Measurements from ENCODE around the gene CPNE6. TPM values are rescaled to one million over a fixed set of nuclear protein-coding genes. Genes with fewer than 3 reads are reported as not detected.

Gene CPNE6
- total RNA-seq, 2 donors from 2014 or later = 0.12 to 0.14 TPM

DNA sequence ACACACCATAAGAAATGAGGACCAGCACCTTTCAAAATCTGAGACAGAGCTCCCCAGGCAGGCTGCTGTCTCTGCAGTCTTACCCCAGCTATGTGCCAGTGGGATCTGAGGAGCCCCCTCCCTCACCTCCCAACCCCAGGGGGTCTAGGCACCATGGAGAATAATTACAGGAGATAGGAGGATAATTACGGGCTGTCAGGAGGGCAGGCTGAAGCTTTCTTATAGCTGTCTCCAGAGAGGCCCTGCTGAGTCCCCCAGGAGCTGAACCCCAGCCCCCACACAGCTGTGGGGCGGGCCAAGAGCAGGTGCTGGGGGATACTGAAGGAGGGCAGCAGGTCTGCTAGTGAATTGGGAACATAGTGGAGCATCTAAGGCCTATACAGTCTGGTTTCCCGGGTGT, 6.8 kb downstream of the CPNE6 start:
- no peak overlapping the region for H3K27ac Mint-ChIP-seq
- H3K36me3 Mint-ChIP-seq (ENCODE audit: insufficient read depth in 2 of 2) = no peaks in the 10 kb centered on the region
- H3K4me1 Mint-ChIP-seq (ENCODE audit: low read depth) = peaks cover 25% of the 10 kb centered on the region
- H3K27me3 Mint-ChIP-seq (ENCODE audit: low read depth) = no peaks in the 10 kb centered on the region
- H3K4me3 Mint-ChIP-seq = no peak overlapping the region
- DNase-seq (no peak), ATAC-seq (replicated peaks in 1 of 2) (no peak)
- H3K9me3 Mint-ChIP-seq = no peaks in the 10 kb centered on the region

- ATAC-seq (replicated peaks in 1 of 2) (no peak), DNase-seq (no peak)
- Mint-ChIP-seq H3K36me3 (ENCODE audit: insufficient read depth in 2 of 2) (no peaks in the 10 kb centered on the region), H3K9me3 (no peaks in the 10 kb centered on the region), H3K27ac (no peak overlapping the region), H3K27me3 (ENCODE audit: low read depth) (no peaks in the 10 kb centered on the region), H3K4me1 (ENCODE audit: low read depth) (peaks cover 25% of the 10 kb centered on the region), H3K4me3 (no peak overlapping the region)
Observed at GRCh38 chr14:24079491-24080141, 8.3 kb downstream of the CPNE6 start.

DNA sequence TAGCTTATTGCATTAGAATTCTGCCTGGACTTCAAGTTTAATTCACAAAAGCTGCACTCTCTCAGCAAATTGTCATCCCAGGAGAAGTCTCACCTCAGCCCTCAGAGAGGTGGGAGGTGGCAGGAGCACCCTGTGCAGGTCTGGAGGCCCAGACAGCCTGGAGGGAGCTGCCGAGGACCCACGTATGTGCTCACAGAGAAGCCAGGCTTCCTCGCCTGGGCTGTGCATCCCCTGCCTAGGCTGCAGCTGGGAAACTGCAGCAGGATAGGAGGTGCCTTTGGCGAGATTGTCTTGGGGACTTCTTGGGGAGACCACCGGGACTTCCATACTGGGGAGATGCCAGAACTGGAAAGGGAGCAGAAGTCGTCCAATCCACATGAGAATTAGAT, 8.8 kb downstream of the CPNE6 start:
- Mint-ChIP-seq H3K4me3 (peak overlapping the region; percentile 83), H3K9me3 (no peaks in the 10 kb centered on the region), H3K27me3 (ENCODE audit: low read depth) (no peaks in the 10 kb centered on the region), H3K27ac (no peak overlapping the region), H3K4me1 (ENCODE audit: low read depth) (peaks cover 25% of the 10 kb centered on the region), H3K36me3 (ENCODE audit: insufficient read depth in 2 of 2) (no peaks in the 10 kb centered on the region)
- ATAC-seq (replicated peaks in 1 of 2) (no peak), DNase-seq (no peak)

DNA sequence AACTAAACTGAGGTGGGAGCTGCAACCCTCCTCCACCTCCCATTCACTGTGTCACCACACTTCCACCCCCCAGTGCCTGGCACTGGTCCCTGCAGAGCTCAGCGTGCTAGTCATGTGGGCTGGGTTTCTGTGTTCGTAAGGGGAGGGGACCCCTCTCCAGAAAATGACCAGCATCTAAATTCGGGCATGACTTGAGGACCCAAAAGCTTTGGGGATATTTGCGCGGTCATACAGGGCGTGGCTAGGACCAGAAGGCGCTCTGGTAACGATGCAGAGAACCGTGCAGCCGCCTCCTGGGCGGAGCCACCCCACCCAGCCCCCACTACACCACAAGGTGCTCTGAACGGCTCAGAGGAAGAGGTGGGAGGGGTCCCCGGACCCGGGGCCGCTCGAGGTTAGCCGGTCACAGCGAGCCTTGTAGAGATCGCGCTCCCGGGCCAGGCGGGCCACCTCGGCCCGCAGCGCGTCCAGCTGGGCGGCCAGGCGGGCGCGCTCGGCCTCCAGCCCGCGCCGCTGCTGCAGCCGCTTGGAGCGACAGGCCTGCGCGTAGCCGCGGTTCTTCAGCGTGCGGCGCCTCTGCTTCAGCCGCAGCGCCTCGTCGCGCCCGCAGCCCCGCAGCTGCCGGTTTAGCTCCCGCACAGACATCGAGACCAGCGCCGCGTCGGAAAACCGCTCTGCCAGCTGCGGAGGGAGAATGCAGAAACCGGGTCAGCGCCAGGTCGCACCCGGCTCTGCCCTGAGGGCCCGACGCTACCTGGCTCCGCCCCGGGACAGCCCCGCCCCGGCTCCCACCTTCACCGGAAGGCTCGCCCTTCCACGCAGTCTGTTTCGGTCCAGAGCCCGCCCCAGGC, 9.8 kb downstream of the CPNE6 start:
- ATAC-seq (replicated peaks in 1 of 2) (peak; percentile 92 to 94), DNase-seq (peak; percentile 77 to 79)
- Mint-ChIP-seq H3K4me3 (peak overlapping the region; percentile 83), H3K4me1 (ENCODE audit: low read depth) (peaks cover 25% of the 10 kb centered on the region), H3K27me3 (ENCODE audit: low read depth) (no peaks in the 10 kb centered on the region), H3K27ac (no peak overlapping the region), H3K9me3 (no peaks in the 10 kb centered on the region), H3K36me3 (ENCODE audit: insufficient read depth in 2 of 2) (no peaks in the 10 kb centered on the region)

GRCh38 chr14:24081739-24082211, 10.4 kb downstream of the CPNE6 start:
- no peak for DNase-seq
- Mint-ChIP-seq H3K4me1 (ENCODE audit: low read depth) (peaks cover 25% of the 10 kb centered on the region), H3K27ac (no peak overlapping the region), H3K9me3 (no peaks in the 10 kb centered on the region), H3K36me3 (ENCODE audit: insufficient read depth in 2 of 2) (no peaks in the 10 kb centered on the region), H3K4me3 (peak overlapping the region; percentile 81 to 83), H3K27me3 (ENCODE audit: low read depth) (no peaks in the 10 kb centered on the region)
- ATAC-seq (replicated peaks in 1 of 2) = no peak

DNA sequence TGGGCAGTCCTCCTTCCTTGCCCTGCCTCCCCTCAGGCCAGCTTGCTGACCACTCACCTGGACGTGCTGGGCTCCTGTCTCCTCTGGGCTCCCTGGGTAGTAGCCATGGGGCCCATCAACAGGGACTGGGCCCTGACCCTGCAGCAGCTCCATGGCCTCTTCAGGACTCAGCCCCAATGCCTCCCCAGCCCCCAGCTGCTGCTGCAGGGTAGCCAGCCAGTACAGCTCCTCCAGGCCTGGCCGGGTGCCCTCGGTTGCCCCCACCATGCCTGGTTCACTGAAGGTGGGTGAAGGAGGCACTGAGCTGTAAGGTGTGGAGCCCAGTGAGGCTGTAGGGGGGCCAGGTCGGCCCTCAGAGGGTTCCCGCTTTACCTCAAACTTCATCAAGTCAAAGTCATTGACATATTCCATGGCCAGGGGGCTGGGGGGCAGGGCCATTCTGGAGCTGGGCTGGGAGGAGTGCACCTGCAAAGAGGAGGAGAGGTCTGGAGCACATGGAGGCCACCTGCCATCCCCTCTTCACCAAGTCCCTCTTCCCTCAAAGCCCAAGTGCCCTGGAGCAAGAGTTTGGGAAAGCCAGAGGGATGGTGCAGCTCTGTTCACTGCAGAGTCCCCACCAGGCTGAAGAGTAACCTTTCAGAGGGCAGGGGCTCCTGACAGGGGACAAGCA, 11.2 kb downstream of the CPNE6 start:
- Mint-ChIP-seq H3K27me3 (ENCODE audit: low read depth) (no peaks in the 10 kb centered on the region), H3K4me1 (ENCODE audit: low read depth) (peaks cover 25% of the 10 kb centered on the region), H3K9me3 (no peaks in the 10 kb centered on the region), H3K27ac (no peak overlapping the region), H3K4me3 (peak overlapping the region; percentile 81 to 83), H3K36me3 (ENCODE audit: insufficient read depth in 2 of 2) (no peaks in the 10 kb centered on the region)
- ATAC-seq (replicated peaks in 1 of 2) (no peak), DNase-seq (no peak)

DNA sequence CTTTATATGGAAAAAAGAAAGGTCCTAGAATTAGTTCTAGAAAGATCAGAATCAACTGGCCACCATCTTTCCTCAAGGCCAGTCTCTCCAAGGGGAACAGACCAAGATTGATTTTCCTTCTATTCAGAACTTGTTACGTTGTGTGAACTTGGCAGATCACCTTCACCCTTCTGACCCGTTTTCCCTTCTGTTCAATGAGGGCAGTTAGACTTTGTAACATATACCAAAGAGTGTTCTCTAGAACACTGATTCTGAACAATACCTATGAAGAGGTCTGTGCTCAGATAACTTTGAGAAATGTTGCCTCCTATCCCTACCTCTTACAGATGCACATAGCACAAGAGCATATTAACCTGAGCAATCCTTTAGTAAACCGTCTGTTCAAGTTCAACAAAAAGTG, 12.1 kb downstream of the CPNE6 start:
- H3K27me3 Mint-ChIP-seq (ENCODE audit: low read depth) = no peaks in the 10 kb centered on the region
- DNase-seq (no peak), ATAC-seq (replicated peaks in 1 of 2) (no peak)
- peaks cover 25% of the 10 kb centered on the region for H3K4me1 Mint-ChIP-seq (ENCODE audit: low read depth)
- no peak overlapping the region for H3K27ac Mint-ChIP-seq
- H3K36me3 Mint-ChIP-seq (ENCODE audit: insufficient read depth in 2 of 2) = no peaks in the 10 kb centered on the region
- H3K4me3 Mint-ChIP-seq = no peak overlapping the region
- H3K9me3 Mint-ChIP-seq = no peaks in the 10 kb centered on the region

GRCh38 chr14:24084440-24084839, 13.1 kb downstream of the CPNE6 start:
- Mint-ChIP-seq H3K36me3 (ENCODE audit: insufficient read depth in 2 of 2) (no peaks in the 10 kb centered on the region), H3K4me3 (no peak overlapping the region), H3K4me1 (ENCODE audit: low read depth) (peaks cover 20% of the 10 kb centered on the region), H3K27ac (no peak overlapping the region), H3K27me3 (ENCODE audit: low read depth) (no peaks in the 10 kb centered on the region), H3K9me3 (no peaks in the 10 kb centered on the region)
- DNase-seq (no peak), ATAC-seq (replicated peaks in 1 of 2) (no peak)

DNA sequence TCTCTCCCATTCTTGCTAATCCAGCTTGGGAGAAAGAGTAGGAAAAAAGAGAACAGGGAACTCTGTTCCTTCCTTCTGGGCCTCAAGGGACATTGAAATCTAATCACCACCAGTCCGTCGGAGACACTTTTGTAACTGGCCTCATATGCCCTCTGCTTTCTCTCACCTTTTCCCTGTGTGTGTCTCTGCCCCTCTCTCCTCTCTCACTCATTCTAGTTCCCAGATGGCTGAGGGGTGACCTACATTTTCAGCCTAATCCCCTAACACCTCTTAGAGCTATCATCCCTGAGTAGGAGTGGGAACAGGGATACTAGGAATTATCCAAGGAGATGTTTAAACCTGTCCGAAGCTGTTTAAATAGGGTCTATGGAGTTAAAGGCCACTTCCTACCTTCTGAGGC, 13.9 kb downstream of the CPNE6 start:
- Mint-ChIP-seq H3K4me3 (no peak overlapping the region), H3K27me3 (ENCODE audit: low read depth) (no peaks in the 10 kb centered on the region), H3K4me1 (ENCODE audit: low read depth) (peaks cover 16% of the 10 kb centered on the region), H3K9me3 (no peaks in the 10 kb centered on the region), H3K36me3 (ENCODE audit: insufficient read depth in 2 of 2) (no peaks in the 10 kb centered on the region), H3K27ac (no peak overlapping the region)
- DNase-seq (no peak), ATAC-seq (replicated peaks in 1 of 2) (no peak)

DNA sequence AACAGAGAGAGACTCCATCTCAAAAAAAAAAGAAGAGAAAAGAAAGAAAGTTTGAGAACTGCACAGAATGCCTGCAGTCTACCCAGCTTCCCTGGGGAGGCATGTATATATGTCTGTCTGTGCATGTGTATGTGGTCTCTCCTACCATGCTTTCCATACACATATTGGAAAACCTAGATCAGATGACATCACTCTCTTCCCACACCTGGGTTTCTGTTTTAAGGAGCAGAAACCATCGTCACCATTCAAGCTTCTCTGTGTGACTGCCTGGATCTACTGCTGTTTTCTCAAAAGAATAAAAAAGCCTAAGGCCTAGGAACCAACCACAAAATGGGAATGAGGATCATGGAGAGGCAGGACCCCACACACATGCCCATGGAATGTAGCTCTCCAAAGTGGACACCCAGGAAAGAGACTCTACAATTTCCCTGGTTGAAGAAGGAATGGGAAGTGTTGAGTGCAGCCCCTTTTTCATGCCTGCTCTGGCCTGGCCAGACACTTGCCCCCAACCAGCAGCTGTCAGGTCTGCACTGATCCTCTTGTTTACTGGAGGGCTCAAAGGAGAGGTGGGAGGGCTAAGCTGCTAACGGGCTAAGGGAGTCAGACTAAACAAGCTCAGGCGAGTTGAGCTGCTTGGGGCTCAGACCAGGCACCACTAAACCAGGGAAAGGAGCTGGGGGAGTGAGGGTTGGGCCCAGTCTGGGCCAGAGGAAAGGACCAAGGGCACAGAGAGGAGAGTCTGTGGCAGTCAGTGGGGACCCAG, 15.0 kb downstream of the CPNE6 start:
- Mint-ChIP-seq H3K36me3 (ENCODE audit: insufficient read depth in 2 of 2) (no peaks in the 10 kb centered on the region), H3K27ac (no peak overlapping the region), H3K4me3 (no peak overlapping the region), H3K4me1 (ENCODE audit: low read depth) (peaks cover 15% of the 10 kb centered on the region), H3K9me3 (no peaks in the 10 kb centered on the region), H3K27me3 (ENCODE audit: low read depth) (no peaks in the 10 kb centered on the region)
- DNase-seq (no peak), ATAC-seq (replicated peaks in 1 of 2) (no peak)

- H3K36me3 Mint-ChIP-seq (ENCODE audit: insufficient read depth in 2 of 2) = no peaks in the 10 kb centered on the region
- no peaks in the 10 kb centered on the region for H3K9me3 Mint-ChIP-seq
- no peaks in the 10 kb centered on the region for H3K27me3 Mint-ChIP-seq (ENCODE audit: low read depth)
- H3K4me3 Mint-ChIP-seq = no peak overlapping the region
- no peak overlapping the region for H3K27ac Mint-ChIP-seq
- H3K4me1 Mint-ChIP-seq (ENCODE audit: low read depth) = peaks cover 12% of the 10 kb centered on the region
- DNase-seq = no peak
- ATAC-seq (replicated peaks in 1 of 2) = no peak
Observed at GRCh38 chr14:24087004-24087403, 15.6 kb downstream of the CPNE6 start.

- no peak for DNase-seq
- no peak for ATAC-seq (replicated peaks in 1 of 2)
- Mint-ChIP-seq H3K4me1 (ENCODE audit: low read depth) (peaks cover 15% of the 10 kb centered on the region), H3K36me3 (ENCODE audit: insufficient read depth in 2 of 2) (no peaks in the 10 kb centered on the region), H3K4me3 (no peak overlapping the region), H3K9me3 (no peaks in the 10 kb centered on the region), H3K27ac (no peak overlapping the region), H3K27me3 (ENCODE audit: low read depth) (no peaks in the 10 kb centered on the region)
Observed at GRCh38 chr14:24088095-24088494, 16.7 kb downstream of the CPNE6 start.

- Mint-ChIP-seq H3K27ac (no peak overlapping the region), H3K27me3 (ENCODE audit: low read depth) (no peaks in the 10 kb centered on the region), H3K36me3 (ENCODE audit: insufficient read depth in 2 of 2) (peaks cover 2 to 3% of the 10 kb centered on the region in 2 donors), H3K4me3 (no peak overlapping the region), H3K4me1 (ENCODE audit: low read depth) (peaks cover 23% of the 10 kb centered on the region), H3K9me3 (no peaks in the 10 kb centered on the region)
- ATAC-seq (replicated peaks in 1 of 2) (no peak), DNase-seq (no peak)
Observed at GRCh38 chr14:24089890-24090289, 18.5 kb downstream of the CPNE6 start.

All from activated T-cell treated with anti-CD3 and anti-CD28 coated beads, Interleukin-2, amount 50 U/mL, for 72 hours (primary cell).